Cardiac muscle cell (in vitro differentiated cells and primary cell): ENCODE measurements around the gene FGF14. TPM values are rescaled to one million over a fixed set of nuclear protein-coding genes. Genes with fewer than 3 reads are reported as not detected.

ENCODE experiments used
- DNase-seq, 2 donors: peaks; one replicate each; pipeline versions ENCODE4 v3.0.0 to v3.0.0-alpha.2; 2010 to 2017; ENCODE audit warnings: low read depth in 1 of 2, low spot score in 1 of 2
- H3K27ac ChIP-seq: fragments of 200-600 bp; sonication (generic); 2 replicates; pipeline ENCODE4 v1.5.1; 2016
- H3K27me3 ChIP-seq: fragments of 200-600 bp; sonication (generic); 2 replicates; pipeline ENCODE4 v1.6.0; 2016; ENCODE audit warnings: control low read depth
- H3K36me3 ChIP-seq: fragments of 200-600 bp; sonication (generic); 2 replicates; pipeline ENCODE4 v1.5.1; 2016; ENCODE audit warnings: control low read depth
- H3K4me1 ChIP-seq: fragments of 200-600 bp; sonication (generic); 2 replicates; pipeline ENCODE4 v1.8.1; 2017; ENCODE audit warnings: low read depth, mild to moderate bottlenecking, mixed run types
- H3K4me3 ChIP-seq: fragments of 200-600 bp; sonication (generic); 2 replicates; pipeline ENCODE4 v1.5.1; 2016; ENCODE audit warnings: mild to moderate bottlenecking
- H3K9me3 ChIP-seq: fragments of 200-600 bp; sonication (generic); 2 replicates; pipeline ENCODE4 v1.5.1; 2017; ENCODE audit warnings: low read depth, mild to moderate bottlenecking, control low read depth
- CTCF ChIP-seq: IDR thresholded peaks from 2 replicates; pipeline ENCODE4 v1.5.1; 2012; ENCODE audit warnings: low read depth, mild to moderate bottlenecking, low read length
- polyA plus RNA-seq: library from polyadenylated mRNA; unstranded; fragments of >200 nt; fragmentation: Nextera tagmentation; extraction: Ambion mirVana; gene quantifications from 2 replicates; pipeline ENCODE4 v1.2.1, GENCODE V29; 2016
- total RNA-seq: library from RNA; depleted of rRNA; stranded (reverse); fragments of >200 nt; gene quantifications from 2 replicates; pipeline ENCODE4 v1.2.3, GENCODE V29; 2016

The FGF14 gene
- total and polyA plus RNA-seq, 2 experiments from 2014 or later: not detected

GRCh38 chr13:101695870-101696516, 705.9 kb downstream of the FGF14 start:
- H3K27ac ChIP-seq: no peak overlapping the region
- DNase-seq: no peak
- H3K27me3 ChIP-seq: peaks cover 18% of the 10 kb centered on the region
- H3K4me3 ChIP-seq: no peak overlapping the region
- no peaks in the 10 kb centered on the region for H3K4me1 ChIP-seq
- TF ChIP-seq CTCF: no peak
- H3K36me3 ChIP-seq: no peaks in the 10 kb centered on the region
- H3K9me3 ChIP-seq: no peaks in the 10 kb centered on the region

GRCh38 chr13:101691341-101691860, 710.4 kb downstream of the FGF14 start:
- H3K27me3 ChIP-seq: peaks cover 13% of the 10 kb centered on the region
- H3K36me3 ChIP-seq: no peaks in the 10 kb centered on the region
- no peak for DNase-seq
- H3K9me3 ChIP-seq: no peaks in the 10 kb centered on the region
- TF ChIP-seq CTCF: no peak
- H3K4me1 ChIP-seq: no peaks in the 10 kb centered on the region
- no peak overlapping the region for H3K27ac ChIP-seq
- H3K4me3 ChIP-seq: no peak overlapping the region

- no peaks in the 10 kb centered on the region for H3K9me3 ChIP-seq
- H3K27ac ChIP-seq: no peak overlapping the region
- H3K4me3 ChIP-seq: no peak overlapping the region
- no peaks in the 10 kb centered on the region for H3K36me3 ChIP-seq
- no peak for TF ChIP-seq CTCF
- H3K4me1 ChIP-seq: no peaks in the 10 kb centered on the region
- peaks cover 13% of the 10 kb centered on the region for H3K27me3 ChIP-seq
- no peak for DNase-seq
Measured at GRCh38 chr13:101690871-101691270, 711.0 kb downstream of the FGF14 start.

- H3K27me3 ChIP-seq: peaks cover 5% of the 10 kb centered on the region
- no peak overlapping the region for H3K4me3 ChIP-seq
- H3K4me1 ChIP-seq: no peaks in the 10 kb centered on the region
- H3K36me3 ChIP-seq: no peaks in the 10 kb centered on the region
- DNase-seq: no peak
- H3K27ac ChIP-seq: no peak overlapping the region
- no peaks in the 10 kb centered on the region for H3K9me3 ChIP-seq
- no peak for TF ChIP-seq CTCF
Measured at GRCh38 chr13:101686003-101686402, 715.8 kb downstream of the FGF14 start.

DNA sequence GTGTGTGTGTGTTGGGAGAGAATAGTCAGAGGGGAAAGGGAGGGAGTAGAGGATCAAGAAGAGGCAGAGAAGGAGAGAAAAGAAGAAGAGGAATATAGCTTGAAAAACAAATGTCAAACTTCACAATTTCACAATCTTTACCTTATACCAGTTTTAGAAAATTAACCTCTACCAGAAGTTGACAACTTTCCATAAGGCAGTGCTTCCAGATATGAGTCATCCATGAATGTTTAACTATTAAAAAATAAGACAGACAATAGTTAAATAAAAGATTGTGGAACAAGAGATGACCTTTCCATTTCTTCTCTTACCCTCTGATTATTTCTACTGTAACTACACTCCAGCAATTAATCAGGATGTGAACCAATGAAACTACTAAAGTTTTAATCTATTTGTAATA, 720.0 kb downstream of the FGF14 start:
- no peak overlapping the region for H3K27ac ChIP-seq
- no peak for DNase-seq
- no peaks in the 10 kb centered on the region for H3K36me3 ChIP-seq
- peaks cover 5% of the 10 kb centered on the region for H3K27me3 ChIP-seq
- no peak overlapping the region for H3K4me3 ChIP-seq
- no peaks in the 10 kb centered on the region for H3K4me1 ChIP-seq
- no peak for TF ChIP-seq CTCF
- no peaks in the 10 kb centered on the region for H3K9me3 ChIP-seq
